Endodermal cell (in vitro differentiated cells): ENCODE measurements around the gene KDM2A. TPM values are rescaled to one million over a fixed set of nuclear protein-coding genes. Genes with fewer than 3 reads are reported as not detected.
A peak's percentile ranks its signal among the peaks of the same experiment; 100 is the strongest.

ENCODE experiments used
- DNase-seq: peaks from one replicate; pipeline ENCODE4 v3.0.0-alpha.2; 2017
- H3K27ac ChIP-seq: 2 replicates; pipeline ENCODE4 v1.5.1; 2013; ENCODE audit warnings: mild to moderate bottlenecking, low read depth, low read length, moderate library complexity
- H3K27me3 ChIP-seq: 2 replicates; pipeline ENCODE4 v1.6.1; 2013; ENCODE audit warnings: mild to moderate bottlenecking, low read length, moderate library complexity; ENCODE audit not compliant: insufficient read depth, control insufficient read depth, poor library complexity, severe bottlenecking
- H3K36me3 ChIP-seq: 2 replicates; pipeline ENCODE4 v1.7.0; 2013; ENCODE audit warnings: mild to moderate bottlenecking, low read length, moderate library complexity; ENCODE audit not compliant: control insufficient read depth, insufficient read depth
- H3K4me1 ChIP-seq: one replicate; pipeline ENCODE4 v1.7.0; 2013; ENCODE audit warnings: low read length; ENCODE audit not compliant: control insufficient read depth, insufficient read depth
- H3K4me3 ChIP-seq: 2 replicates; pipeline ENCODE4 v1.5.1; 2013; ENCODE audit warnings: mild to moderate bottlenecking, low read length, moderate library complexity
- H3K9ac ChIP-seq: 2 replicates; pipeline ENCODE4 v1.6.1; 2013; ENCODE audit warnings: mild to moderate bottlenecking, low read length, moderate library complexity; ENCODE audit not compliant: poor library complexity, severe bottlenecking; ENCODE audit errors: extremely low read depth
- H3K9me3 ChIP-seq: 2 replicates; pipeline ENCODE4 v1.6.1; 2013; ENCODE audit warnings: mild to moderate bottlenecking, low read length, moderate library complexity; ENCODE audit not compliant: control insufficient read depth
- H3K27ac Mint-ChIP-seq: 2 replicates; pipeline ENCODE4 v1.8.0; 2020; ENCODE audit warnings: mixed read lengths
- H3K27me3 Mint-ChIP-seq: 2 replicates; pipeline ENCODE4 v1.8.0; 2021; ENCODE audit warnings: mild to moderate bottlenecking, mixed read lengths; ENCODE audit not compliant: insufficient read depth
- H3K36me3 Mint-ChIP-seq: 2 replicates; pipeline ENCODE4 v1.8.0; 2020; ENCODE audit warnings: low read depth, mixed read lengths
- H3K4me1 Mint-ChIP-seq: 2 replicates; pipeline ENCODE4 v1.8.0; 2020; ENCODE audit warnings: mixed read lengths
- H3K4me3 Mint-ChIP-seq: 2 replicates; pipeline ENCODE4 v1.8.0; 2020; ENCODE audit warnings: mild to moderate bottlenecking, moderate library complexity, mixed read lengths
- H3K9me3 Mint-ChIP-seq: 2 replicates; pipeline ENCODE4 v1.8.0; 2020; ENCODE audit warnings: mild to moderate bottlenecking, mixed read lengths
- CTCF ChIP-seq: fragments of 200-600 bp; sonication (generic); conservative IDR thresholded peaks from 2 replicates; pipeline ENCODE4 v1.5.0; 2021; ENCODE audit warnings: antibody characterized with exemption, mild to moderate bottlenecking
- WGBS, 2 experiments: methylation state at CpG; one replicate each; pipeline versions ENCODE4 v1.1.5 to v1.1.7; 2013; ENCODE audit warnings: missing lambda C conversion rate in 2 of 2, mixed read lengths in 1 of 2; ENCODE audit not compliant: insufficient coverage in 1 of 2, insufficient read length in 1 of 2; 5-methylcytosine and 5-hydroxymethylcytosine counted together
- total RNA-seq, 2 donors: library from RNA; stranded (reverse); fragmentation: NEBNext Ultra II Directional in 1 of 2; extraction: Animal tissue kit (Norgen Biotek cat#: 25700) in 1 of 2; gene quantifications; 2 replicates in 1 of 2; 3 replicates in 1 of 2; pipeline ENCODE4 v1.2.1, GENCODE V29; 2021

Gene KDM2A
- total RNA-seq, 2 donors from 2014 or later, result 59.4 to 75.4 TPM

- Mint-ChIP-seq H3K27me3 (no peaks in the 10 kb centered on the region), H3K36me3 (no peaks in the 10 kb centered on the region), H3K9me3 (no peaks in the 10 kb centered on the region), H3K4me1 (peaks cover 2% of the 10 kb centered on the region), H3K4me3 (no peak overlapping the region), H3K27ac (peak overlapping the region; percentile 37)
- Histone ChIP-seq H3K4me1 (no peaks in the 10 kb centered on the region), H3K4me3 (no peak overlapping the region), H3K27me3 (no peaks in the 10 kb centered on the region), H3K9ac (no peak overlapping the region), H3K36me3 (no peaks in the 10 kb centered on the region), H3K9me3 (no peaks in the 10 kb centered on the region), H3K27ac (no peak overlapping the region)
- no peak for DNase-seq
- 95 to 96% methylated on average over 4 to 6 of the region's 6 CpGs for WGBS, 2 experiments
- no peak for TF ChIP-seq CTCF
Observed at GRCh38 chr11:67099831-67100324, 19.2 kb upstream of the KDM2A start.

- Mint-ChIP-seq H3K36me3 (no peaks in the 10 kb centered on the region), H3K4me3 (no peak overlapping the region), H3K4me1 (no peaks in the 10 kb centered on the region), H3K27me3 (no peaks in the 10 kb centered on the region), H3K27ac (no peak overlapping the region), H3K9me3 (no peaks in the 10 kb centered on the region)
- Histone ChIP-seq H3K4me3 (no peak overlapping the region), H3K4me1 (no peaks in the 10 kb centered on the region), H3K27ac (no peak overlapping the region), H3K36me3 (no peaks in the 10 kb centered on the region), H3K9me3 (no peaks in the 10 kb centered on the region), H3K9ac (no peak overlapping the region), H3K27me3 (no peaks in the 10 kb centered on the region)
- no peak for DNase-seq
- no peak for TF ChIP-seq CTCF
- WGBS, 2 experiments, result 92 to 93% methylated on average over 6 to 8 of the region's 8 CpGs
Observed at GRCh38 chr11:67102664-67103063, 16.4 kb upstream of the KDM2A start.

- TF ChIP-seq CTCF, result no peak
- 87 to 91% methylated on average over 2 of the region's 2 CpGs for WGBS, 2 experiments
- no peaks in the 10 kb centered on the region for H3K27me3 ChIP-seq
- no peak overlapping the region for H3K4me3 ChIP-seq
- H3K9me3 ChIP-seq, result no peaks in the 10 kb centered on the region
- Mint-ChIP-seq H3K4me3 (no peak overlapping the region), H3K27me3 (no peaks in the 10 kb centered on the region), H3K27ac (no peak overlapping the region), H3K9me3 (no peaks in the 10 kb centered on the region), H3K4me1 (no peaks in the 10 kb centered on the region), H3K36me3 (no peaks in the 10 kb centered on the region)
- no peaks in the 10 kb centered on the region for H3K4me1 ChIP-seq
- DNase-seq, result no peak
- H3K9ac ChIP-seq, result no peak overlapping the region
- H3K36me3 ChIP-seq, result no peaks in the 10 kb centered on the region
- H3K27ac ChIP-seq, result no peak overlapping the region
Observed at GRCh38 chr11:67105964-67106363, 13.1 kb upstream of the KDM2A start.
